ENCODE data around the gene UTP4.

UTP4 gene

GRCh38 chr16:69199382-69199781 is 66.9 kb downstream of the UTP4 start:
- TF ChIP-seq CREB1 (IDR thresholded peaks at IDR 0.05; ENCODE audit: low read depth), result no peak
- TF ChIP-seq CEBPB (IDR thresholded peaks at IDR 0.05), result no peak
- no peak for TF ChIP-seq USF1 (IDR thresholded peaks at IDR 0.05)
- TF ChIP-seq TEAD4 (IDR thresholded peaks at IDR 0.05), result no peak
- no peak for TF ChIP-seq FOXM1 (IDR thresholded peaks at IDR 0.05; ENCODE audit: borderline replicate concordance, low read depth)
- no peak for TF ChIP-seq RAD21 (IDR thresholded peaks at IDR 0.05; ENCODE audit: low read depth)
- no peak for TF ChIP-seq REST (IDR thresholded peaks at IDR 0.05; ENCODE audit: low read depth)
- no peak for TF ChIP-seq ZBTB7A (IDR thresholded peaks at IDR 0.05; ENCODE audit: low read depth)
- TF ChIP-seq TCF12 (IDR thresholded peaks at IDR 0.05; ENCODE audit: low read depth), result no peak
- no peak for TF ChIP-seq NFIC (IDR thresholded peaks at IDR 0.05)
- no peak for TF ChIP-seq EP300 (IDR thresholded peaks at IDR 0.05; ENCODE audit: borderline replicate concordance)
- TF ChIP-seq EGR1 (IDR thresholded peaks at IDR 0.05), result no peak
- no peak for TF ChIP-seq MAX (IDR thresholded peaks at IDR 0.05)
- TF ChIP-seq TAF1 (IDR thresholded peaks at IDR 0.05; ENCODE audit: low read depth), result no peak
- TF ChIP-seq YY1 (IDR thresholded peaks at IDR 0.05; ENCODE audit: low read depth), result no peak

- no peak for TF ChIP-seq RAD21 (IDR thresholded peaks at IDR 0.05; ENCODE audit: low read depth)
- no peak for TF ChIP-seq TEAD4 (IDR thresholded peaks at IDR 0.05)
- TF ChIP-seq USF1 (IDR thresholded peaks at IDR 0.05), result no peak
- no peak for TF ChIP-seq CEBPB (IDR thresholded peaks at IDR 0.05)
- TF ChIP-seq CREB1 (IDR thresholded peaks at IDR 0.05; ENCODE audit: low read depth), result no peak
- no peak for TF ChIP-seq YY1 (IDR thresholded peaks at IDR 0.05; ENCODE audit: low read depth)
- no peak for TF ChIP-seq EP300 (IDR thresholded peaks at IDR 0.05; ENCODE audit: borderline replicate concordance)
- TF ChIP-seq NFIC (IDR thresholded peaks at IDR 0.05), result no peak
- no peak for TF ChIP-seq ZBTB7A (IDR thresholded peaks at IDR 0.05; ENCODE audit: low read depth)
- no peak for TF ChIP-seq EGR1 (IDR thresholded peaks at IDR 0.05)
- no peak for TF ChIP-seq REST (IDR thresholded peaks at IDR 0.05; ENCODE audit: low read depth)
Observed at GRCh38 chr16:69201291-69201690, 68.8 kb downstream of the UTP4 start.

GRCh38 chr16:69201787-69202186 is 69.3 kb downstream of the UTP4 start:
- TF ChIP-seq REST (IDR thresholded peaks at IDR 0.05; ENCODE audit: low read depth) (no peak), ZBTB7A (IDR thresholded peaks at IDR 0.05; ENCODE audit: low read depth) (no peak), TCF12 (IDR thresholded peaks at IDR 0.05; ENCODE audit: low read depth) (no peak), EP300 (IDR thresholded peaks at IDR 0.05; ENCODE audit: borderline replicate concordance) (no peak), CREB1 (IDR thresholded peaks at IDR 0.05; ENCODE audit: low read depth) (no peak), RAD21 (IDR thresholded peaks at IDR 0.05; ENCODE audit: low read depth) (no peak), USF1 (IDR thresholded peaks at IDR 0.05) (no peak), NFIC (IDR thresholded peaks at IDR 0.05) (no peak), EGR1 (IDR thresholded peaks at IDR 0.05) (no peak), CEBPB (IDR thresholded peaks at IDR 0.05) (no peak), FOXM1 (IDR thresholded peaks at IDR 0.05; ENCODE audit: borderline replicate concordance, low read depth) (no peak), MAX (IDR thresholded peaks at IDR 0.05) (no peak), YY1 (IDR thresholded peaks at IDR 0.05; ENCODE audit: low read depth) (no peak), TEAD4 (IDR thresholded peaks at IDR 0.05) (no peak), TAF1 (IDR thresholded peaks at IDR 0.05; ENCODE audit: low read depth) (no peak)

GRCh38 chr16:69204172-69204571 is 71.7 kb downstream of the UTP4 start:
- TF ChIP-seq ZBTB7A (IDR thresholded peaks at IDR 0.05; ENCODE audit: low read depth), result no peak
- no peak for TF ChIP-seq USF1 (IDR thresholded peaks at IDR 0.05)
- no peak for TF ChIP-seq FOXM1 (IDR thresholded peaks at IDR 0.05; ENCODE audit: borderline replicate concordance, low read depth)
- TF ChIP-seq NFIC (IDR thresholded peaks at IDR 0.05), result no peak
- no peak for TF ChIP-seq EP300 (IDR thresholded peaks at IDR 0.05; ENCODE audit: borderline replicate concordance)
- TF ChIP-seq CEBPB (IDR thresholded peaks at IDR 0.05), result no peak
- no peak for TF ChIP-seq REST (IDR thresholded peaks at IDR 0.05; ENCODE audit: low read depth)
- no peak for TF ChIP-seq YY1 (IDR thresholded peaks at IDR 0.05; ENCODE audit: low read depth)
- TF ChIP-seq EGR1 (IDR thresholded peaks at IDR 0.05), result no peak
